GM18517 (cell line): ENCODE data around the gene ST8SIA4.
A peak's percentile ranks its signal among the peaks of the same experiment; 100 is the strongest.
"Not testable (repeated sequence)": the region's sequence is repeated elsewhere in the genome, so short reads cannot be mapped to it uniquely, and the experiment has no call there.

Experiments used
- ATAC-seq: cut with Tn5 transposase; IDR thresholded peaks from one replicate; pipeline ENCODE4 v1.9.1; 2021; ENCODE audit warnings: mild to moderate bottlenecking, moderate library complexity; ENCODE audit not compliant: unreplicated experiment

ST8SIA4 gene

DNA sequence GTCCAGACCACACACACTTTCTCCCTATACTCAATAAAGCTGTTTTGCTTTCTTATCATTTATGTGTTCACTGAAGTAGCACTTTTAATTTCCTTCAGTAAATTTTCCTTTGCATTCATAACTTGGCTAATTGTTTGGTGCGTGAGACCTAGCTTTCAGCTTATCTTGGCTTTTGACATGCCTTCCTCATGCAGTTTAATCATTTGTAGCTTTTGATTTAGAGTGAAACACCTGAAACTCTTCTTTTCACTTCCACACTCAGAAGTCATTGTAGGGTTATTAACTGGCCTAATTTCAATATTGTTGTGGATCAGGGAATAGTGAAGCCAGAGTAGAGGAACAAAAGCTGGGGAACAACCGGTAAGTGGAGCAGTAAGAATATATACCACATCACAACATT lies 114.7 kb downstream of the ST8SIA4 start:
- ATAC-seq = no peak

DNA sequence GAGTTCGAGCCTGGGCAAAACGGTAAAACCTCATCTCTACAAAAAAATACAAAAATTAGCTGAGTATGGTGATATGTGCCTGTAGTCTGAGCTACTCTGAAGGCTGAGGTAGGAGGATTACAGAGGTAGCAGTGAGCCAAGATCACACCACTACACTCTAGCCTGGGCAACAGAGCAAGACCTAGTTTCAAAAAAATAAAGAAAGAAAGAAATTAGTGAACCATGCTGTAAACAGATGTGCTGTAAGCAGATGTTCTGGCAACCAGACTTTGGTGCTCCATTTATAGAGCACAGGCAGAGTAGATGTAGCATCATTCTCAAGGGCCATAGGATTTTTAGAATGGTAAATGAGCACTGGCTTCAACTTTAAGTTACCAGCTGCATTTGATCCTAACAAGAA lies 115.4 kb downstream of the ST8SIA4 start:
- peak; percentile 97 for ATAC-seq

DNA sequence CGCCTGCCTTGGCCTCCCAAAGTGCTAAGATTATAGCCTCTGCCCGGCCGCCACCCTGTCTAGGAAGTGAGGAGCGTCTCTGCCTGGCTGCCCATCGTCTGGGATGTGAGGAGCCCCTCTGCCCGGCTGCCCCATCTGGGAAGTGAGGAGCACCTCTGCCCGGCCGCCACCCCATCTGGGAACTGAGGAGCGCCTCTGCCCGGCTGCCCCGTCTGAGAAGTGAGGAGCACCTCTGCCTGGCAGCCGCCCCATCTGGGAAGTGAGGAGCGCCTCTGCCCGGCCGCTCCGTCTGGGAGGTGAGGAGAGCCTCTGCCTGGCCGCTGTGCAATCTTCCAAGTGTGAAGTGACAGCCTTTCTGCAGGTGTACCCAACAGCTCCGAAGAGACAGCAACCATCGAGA lies 117.5 kb downstream of the ST8SIA4 start:
- not testable (repeated sequence) for ATAC-seq

DNA sequence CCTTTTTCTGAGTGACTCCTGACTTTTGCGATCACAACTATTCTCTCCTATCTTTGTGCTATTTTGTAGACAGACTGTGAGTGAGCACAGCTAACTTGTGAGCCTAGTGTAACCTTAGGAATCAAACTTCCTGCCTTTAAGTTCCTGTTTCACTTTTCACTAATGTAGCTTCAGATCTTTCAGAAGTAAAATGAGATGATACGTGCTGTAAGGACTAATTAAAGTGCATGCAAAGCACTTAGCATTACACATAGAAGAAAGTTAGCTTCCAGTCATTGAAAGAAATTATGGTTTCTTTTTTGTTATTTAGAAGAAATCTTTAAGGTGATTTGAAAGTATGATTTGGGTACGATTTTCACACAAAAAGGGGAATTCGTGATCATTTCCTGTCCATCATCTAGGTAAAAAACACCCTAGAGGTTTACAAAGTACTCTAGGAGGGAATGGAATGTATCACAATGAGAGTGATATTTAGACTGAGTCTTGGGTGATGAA lies 122.7 kb downstream of the ST8SIA4 start:
- ATAC-seq = peak; percentile 82

DNA sequence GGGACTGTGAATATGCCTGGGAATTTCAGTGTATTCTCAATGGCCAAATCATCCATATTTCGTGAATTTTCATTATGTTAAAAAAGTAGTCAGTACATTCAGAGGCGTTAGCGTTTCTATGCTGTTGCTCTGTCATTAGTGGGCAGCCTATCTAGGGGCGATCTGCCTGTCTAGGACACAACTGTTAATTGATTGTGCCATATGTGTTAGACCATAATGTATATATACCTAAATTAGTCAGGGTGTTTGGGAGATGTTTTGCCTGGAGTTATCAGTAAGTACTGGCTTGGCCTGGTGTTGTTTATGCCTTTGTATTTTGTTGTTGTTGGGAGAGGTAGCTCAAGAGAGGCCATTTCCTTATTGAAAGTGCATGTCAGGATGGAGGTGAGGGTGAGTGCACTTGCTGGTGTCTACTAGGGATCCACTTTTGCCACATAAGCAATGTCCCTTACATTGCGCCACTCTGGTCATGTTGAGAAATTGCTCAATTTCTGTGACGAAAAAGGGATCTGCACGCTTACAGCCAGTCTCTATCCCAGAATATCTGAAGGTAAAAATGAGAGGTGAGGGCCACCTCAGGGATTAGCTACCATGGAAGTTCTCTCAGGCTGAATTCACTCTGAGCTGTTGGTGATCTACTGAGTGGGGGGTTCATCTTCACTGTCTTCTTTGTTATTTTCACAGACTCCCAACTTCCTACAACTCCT lies 123.3 kb downstream of the ST8SIA4 start:
- ATAC-seq = peak; percentile 29

DNA sequence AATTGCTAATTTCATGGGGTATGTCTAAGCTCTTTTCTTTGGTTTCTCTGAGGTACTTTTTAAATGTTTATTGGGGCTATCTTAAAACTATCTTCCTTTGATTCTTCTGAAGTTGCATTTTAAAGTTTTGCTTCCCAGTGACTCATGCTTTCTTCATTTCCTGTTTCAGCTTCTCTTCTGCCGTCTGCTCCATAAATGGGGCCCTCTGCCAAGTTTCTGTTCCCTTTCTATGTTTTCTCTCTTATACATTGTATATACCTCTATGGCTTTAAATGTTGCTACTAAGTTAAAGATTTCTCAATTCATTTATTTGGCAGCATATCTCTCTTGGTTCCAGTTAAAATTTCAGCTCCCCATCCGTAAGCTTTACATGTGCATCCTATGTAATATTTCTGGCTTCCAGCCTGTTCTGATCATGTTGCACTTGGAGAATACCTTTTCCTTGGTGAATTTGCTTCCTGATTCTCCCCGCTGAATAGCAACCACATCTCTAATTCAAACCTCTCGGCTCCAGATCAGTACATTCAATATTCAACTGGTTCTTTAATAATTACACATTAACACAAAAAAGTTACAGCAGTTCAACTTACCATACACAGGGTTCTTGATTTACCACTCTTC lies 125.3 kb downstream of the ST8SIA4 start:
- ATAC-seq = peak; percentile 81

DNA sequence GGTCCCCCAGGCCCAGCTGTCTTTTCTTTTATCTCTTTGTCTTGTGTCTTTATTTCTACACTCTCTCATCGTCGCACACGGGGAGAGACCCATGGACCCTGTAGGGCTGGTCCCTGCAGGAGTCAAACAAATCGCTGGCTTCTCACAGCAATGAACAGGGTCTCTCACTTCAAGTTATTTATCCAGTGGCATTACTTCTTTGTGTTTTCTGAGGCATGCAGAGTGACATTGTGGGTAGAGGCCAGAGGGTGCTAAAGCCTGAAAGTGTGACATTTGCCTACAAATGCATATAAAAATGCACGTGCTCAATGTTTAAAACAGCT lies 127.6 kb downstream of the ST8SIA4 start:
- ATAC-seq = no peak

DNA sequence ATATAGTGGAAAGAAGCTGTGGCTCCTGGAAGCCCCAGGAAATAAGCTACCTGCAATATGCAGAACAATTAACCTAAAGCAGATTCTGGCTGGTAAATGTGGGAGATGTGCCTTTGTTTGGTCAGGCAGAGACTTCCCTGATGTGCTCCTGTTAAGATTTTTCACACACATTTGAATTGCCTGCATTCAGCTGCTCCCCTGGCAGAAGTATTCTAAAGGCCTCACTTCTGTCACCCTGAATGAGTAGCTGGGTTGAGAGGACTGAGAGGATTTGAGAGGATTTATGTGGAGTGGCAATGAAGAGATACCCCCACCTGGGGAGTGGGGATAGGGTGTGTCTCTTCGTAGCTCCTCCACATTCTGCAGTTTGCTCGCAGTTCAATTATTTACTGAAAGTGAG lies 130.5 kb downstream of the ST8SIA4 start:
- ATAC-seq = no peak

DNA sequence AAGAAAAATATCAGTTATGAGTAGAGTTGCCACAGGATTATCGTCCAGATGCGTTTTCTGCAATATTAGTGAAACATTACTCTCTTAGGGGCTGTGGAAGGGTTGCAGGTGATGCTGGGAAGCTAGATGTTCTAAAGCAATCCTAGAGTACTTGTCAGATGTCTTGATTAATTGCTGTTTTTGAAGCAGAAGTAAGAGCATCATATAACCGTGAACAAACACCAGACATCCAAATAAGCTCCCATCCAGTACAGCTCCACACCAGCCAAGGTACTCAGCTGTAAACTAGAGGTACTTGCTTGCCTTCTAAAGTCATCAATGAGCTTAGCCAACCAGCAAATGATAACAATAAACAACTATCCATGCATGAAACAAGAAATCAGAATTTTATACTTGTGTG lies 131.1 kb downstream of the ST8SIA4 start:
- ATAC-seq = no peak

DNA sequence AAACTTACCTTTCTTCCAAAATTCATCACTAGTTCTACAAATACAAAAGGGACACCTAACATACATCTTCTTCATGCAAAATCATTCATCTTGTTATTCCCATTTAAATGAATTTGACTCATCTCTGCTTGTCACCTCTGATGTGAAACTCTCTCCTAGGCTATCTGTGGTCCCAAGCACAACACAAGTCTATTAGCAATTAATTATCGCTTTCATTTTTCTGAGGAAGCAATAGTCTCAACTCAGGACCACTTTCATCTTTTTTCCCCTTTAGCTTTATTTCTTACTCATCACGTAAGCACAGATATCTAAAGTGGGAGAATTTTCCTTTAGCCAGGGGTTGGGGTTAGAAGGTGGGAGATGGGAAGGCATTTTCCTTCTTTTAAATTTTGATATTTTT lies 131.9 kb downstream of the ST8SIA4 start:
- peak; percentile 57 for ATAC-seq

DNA sequence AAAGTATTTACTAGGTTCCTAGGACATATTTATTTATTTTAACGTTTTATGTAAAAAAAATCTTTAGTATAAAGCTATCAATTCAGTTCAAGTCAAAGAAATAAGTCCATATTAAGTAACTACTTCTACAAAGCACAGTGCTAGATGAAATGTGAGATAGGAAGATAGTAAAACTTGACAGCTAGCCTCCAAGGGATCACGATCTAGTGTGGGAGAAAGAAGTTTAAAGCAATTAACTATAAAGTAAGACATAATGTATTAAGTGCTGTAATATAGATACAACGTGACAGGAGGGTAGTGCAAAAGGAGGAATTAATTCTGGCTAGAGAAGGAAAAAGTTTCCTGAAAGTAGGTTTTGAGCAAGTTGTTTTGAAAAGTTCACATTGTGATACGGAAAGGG lies 134.9 kb downstream of the ST8SIA4 start:
- no peak for ATAC-seq

DNA sequence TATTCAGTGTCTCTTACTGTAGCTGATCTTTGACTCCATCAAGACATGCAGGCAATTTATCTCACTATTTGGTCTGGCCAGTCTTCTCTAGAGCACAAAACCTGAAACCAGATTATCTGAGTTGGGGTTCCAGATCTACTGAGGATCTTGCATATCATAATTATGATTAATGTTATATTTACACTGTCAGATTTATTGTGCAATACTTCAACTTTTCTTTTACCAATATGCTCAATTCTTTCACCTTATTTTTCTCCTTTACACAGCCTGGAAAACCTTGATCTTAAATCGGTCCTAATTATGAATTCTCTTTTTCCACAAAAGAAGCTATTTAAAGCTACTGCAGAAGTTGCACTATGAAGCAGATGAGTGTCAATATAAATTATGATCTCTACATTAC lies 140.1 kb downstream of the ST8SIA4 start:
- ATAC-seq = no peak

DNA sequence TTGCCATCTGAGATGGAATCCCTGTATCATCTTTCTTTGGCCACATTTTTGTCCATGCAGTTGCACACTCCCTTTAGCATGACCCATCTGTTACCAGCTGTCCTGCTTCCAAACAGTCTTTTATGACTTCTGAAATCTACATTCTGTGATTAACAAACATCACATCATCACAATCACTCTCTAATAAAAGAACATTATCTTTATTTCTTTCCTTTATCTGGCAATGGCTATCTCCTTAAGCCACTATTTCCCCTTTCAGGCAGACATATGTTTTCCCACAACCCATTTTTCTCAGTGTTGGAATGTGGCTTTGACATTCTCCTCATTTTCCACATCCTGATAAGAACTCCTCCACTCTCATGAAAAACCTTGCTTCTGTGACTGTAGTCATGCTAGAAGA lies 141.0 kb downstream of the ST8SIA4 start:
- no peak for ATAC-seq

DNA sequence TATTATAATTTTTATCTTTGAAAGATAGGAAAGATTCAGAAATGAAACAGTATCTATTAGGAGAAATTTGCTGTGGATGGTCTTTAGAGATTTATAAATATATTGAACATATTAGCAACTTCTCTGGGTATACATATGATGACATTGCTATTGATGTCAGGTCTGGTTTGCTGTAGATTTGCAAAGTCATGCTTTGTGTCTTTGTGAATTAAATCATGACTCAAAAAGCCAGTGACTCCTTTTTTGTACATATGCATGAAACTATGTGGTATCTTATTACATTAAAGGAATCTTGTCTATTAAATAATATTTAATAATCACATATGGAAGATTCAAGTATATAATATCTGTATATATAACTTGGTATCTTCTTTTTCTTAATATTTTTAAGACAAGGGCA lies 141.9 kb downstream of the ST8SIA4 start:
- no peak for ATAC-seq

DNA sequence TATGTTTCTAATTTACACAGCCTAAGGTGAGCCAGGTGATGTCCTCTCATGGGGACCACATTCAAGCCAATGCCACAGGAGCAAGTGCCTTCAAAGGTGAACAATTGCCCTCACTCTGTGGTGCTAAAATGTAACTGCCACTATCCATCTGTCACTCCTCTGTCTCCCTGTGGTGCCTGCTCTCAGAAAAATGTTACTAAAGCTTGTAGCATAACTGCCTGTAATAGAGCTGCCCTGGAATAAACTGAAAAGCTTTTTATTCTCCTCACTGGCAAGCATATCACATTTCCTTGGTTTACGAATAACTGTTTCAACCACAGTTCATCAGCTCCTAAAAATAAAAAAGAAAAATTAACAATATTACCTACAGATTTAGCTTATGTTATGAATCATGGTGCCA lies 142.4 kb downstream of the ST8SIA4 start:
- ATAC-seq = no peak

DNA sequence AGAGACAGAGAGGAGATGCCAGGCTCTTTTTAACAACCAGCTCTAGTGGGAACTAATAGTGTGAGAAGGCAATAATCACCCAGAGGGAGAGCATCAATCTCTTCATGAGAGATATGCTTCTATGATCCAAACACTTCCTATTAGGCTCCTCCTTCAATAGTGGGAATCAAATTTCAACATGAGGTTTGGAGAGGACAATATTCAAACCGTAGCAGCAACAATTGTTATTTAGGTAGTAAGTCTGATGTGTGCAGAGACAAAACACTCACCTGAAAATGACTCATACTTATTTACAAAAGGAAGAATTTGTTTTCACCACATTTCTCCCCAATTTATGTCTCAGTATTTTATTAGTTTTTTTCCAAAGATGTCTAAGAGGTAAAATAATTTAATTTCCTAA lies 144.3 kb downstream of the ST8SIA4 start:
- ATAC-seq = no peak

DNA sequence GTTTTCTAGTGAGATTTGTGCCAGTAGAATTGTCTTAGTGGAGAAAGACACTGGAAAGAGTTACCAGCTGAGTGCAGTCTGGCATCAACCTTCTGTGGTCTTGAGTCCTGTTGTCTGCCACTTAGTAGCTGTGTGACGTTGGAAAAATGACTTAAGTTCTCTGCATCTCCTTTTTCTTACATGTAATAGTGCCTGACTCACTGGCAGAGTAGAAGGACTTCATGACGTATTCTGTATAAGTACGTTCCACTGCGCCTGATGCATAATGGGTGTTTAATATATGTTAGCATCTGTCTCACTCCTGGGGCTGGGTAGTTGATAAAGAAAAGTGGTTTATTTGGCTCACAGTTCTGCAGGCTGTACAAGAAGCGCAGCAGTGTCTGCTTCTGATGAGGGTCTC lies 144.8 kb downstream of the ST8SIA4 start:
- ATAC-seq = no peak

DNA sequence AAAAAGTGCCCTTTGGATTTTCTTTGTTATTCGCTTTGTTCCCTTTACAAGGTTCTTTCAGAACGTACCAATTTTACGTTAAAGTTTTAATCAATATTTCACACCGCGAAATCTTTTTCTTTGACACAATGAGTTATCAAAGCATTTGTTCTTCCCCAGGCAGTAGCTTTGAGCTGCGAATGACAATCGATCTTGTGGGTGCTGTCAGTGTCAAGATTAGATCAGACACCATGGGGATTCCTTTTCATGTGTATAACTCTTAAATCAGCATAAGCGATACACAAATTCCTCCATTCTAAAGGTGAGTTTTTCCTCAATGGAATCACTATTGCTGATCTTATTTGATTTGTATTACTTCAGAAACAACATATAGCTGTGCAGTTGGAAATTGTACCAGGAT lies 145.5 kb downstream of the ST8SIA4 start:
- no peak for ATAC-seq
